ENCODE results near the gene IWS1. TPM values are rescaled to one million over a fixed set of nuclear protein-coding genes. Genes with fewer than 3 reads are reported as not detected.

Gene IWS1
- total RNA-seq, 8 experiments from 2014 or later: 40.1 to 56.7 (median 46.8) TPM

DNA sequence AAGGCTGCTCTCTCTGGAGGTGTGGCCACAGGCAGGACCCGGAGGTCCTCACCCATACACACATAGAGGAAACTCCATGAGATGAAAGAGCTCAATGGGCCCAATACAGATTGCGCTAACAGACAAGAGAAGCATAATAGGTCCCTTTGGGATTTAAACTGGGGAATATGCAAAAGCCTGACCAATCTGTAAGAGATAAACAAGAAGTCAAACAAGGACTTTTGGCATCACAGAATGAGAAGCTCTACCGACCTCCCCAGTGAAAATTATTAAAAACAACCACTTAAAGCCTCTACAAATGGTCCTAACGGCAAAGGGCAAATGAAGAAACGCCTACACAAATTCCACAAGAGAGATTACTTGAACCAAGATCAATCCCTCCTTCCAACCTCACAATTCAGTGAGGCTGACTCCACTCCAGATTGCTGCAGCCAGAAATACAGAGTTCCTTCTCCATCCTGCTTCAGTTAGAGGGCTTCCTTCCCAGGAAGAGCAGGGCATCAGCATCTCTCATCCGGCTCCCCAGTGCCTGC, 10.8 kb downstream of the IWS1 start:
- no peak overlapping the region for H3K4me3 ChIP-seq
- ATAC-seq (replicated peaks in 6 of 8): peak in 1 of 8 experiments; percentile 44

DNA sequence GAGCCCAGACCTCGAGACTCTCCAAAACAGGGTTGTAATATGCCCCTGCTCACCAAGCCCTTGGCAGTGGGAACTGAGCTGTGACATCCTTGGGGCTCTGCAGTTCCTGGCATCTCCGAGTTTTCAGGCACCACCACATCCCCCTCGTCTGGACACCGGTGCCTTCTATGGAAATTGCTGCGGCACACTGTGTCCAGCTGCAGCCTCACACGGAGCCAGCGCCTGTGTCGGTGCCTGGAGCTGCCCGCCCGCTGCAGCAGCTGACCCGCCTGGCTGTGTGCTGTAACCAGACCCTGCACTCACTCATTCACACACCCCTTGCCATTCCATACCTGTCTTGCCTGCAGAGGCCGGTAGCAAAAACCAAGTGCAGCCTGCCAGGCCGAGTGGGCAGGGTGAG, 11.8 kb downstream of the IWS1 start:
- Histone ChIP-seq H3K27ac (no peak overlapping the region), H3K4me1 (replicated peaks in 1 of 2) (no peaks in the 10 kb centered on the region), H3K4me3 (no peak overlapping the region)
- WGBS, 10 experiments: 60 to 83% (median 80%) methylated on average over 1 of the region's 13 CpGs; no CpG with 5 or more reads in 5 of the 10 experiments
- in situ Hi-C loops (cut with MboI; ENCODE audit: low pct_unique_long_range_greater_than_20kb in 2 of 9, low sequenced_read_pairs in 9 of 9, unreplicated experiment in 9 of 9): no loop called here
- peak in 1 of 8 experiments; percentile 14 for ATAC-seq (replicated peaks in 6 of 8)

More for the DNA sequence above, 10.8 kb downstream of the IWS1 start:
- H3K4me1 ChIP-seq (replicated peaks in 1 of 2): no peaks in the 10 kb centered on the region
- 0 to 100% (median 75%) methylated on average over 1 to 6 of the region's 6 CpGs; no CpG with 5 or more reads in 2 of the 10 experiments for WGBS, 10 experiments
- in situ Hi-C loops (cut with MboI; ENCODE audit: low pct_unique_long_range_greater_than_20kb in 2 of 9, low sequenced_read_pairs in 9 of 9, unreplicated experiment in 9 of 9): no loop called here
- no peak overlapping the region for H3K27ac ChIP-seq

DNA sequence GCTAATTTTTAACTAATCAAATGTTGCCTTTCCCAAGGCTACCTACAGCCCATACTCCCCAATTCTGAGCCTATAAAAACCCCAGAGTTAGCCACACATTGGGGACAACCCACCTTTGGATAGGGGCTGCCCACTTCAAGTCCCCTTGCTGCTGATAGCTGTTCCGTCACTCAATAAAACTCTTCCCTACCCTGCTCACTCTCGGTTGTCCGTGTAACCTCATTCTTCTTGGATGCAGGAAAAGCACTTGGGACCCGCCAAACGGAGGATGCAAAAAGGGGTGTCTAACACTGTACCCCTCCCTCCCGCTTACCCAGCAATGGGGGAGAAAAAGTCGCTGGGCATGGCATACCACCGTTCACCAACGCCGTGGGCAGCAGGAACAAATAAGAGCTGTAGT, 12.2 kb downstream of the IWS1 start:
- Histone ChIP-seq H3K27ac (no peak overlapping the region), H3K4me3 (no peak overlapping the region), H3K4me1 (replicated peaks in 1 of 2) (no peaks in the 10 kb centered on the region)
- in situ Hi-C loops (cut with MboI; ENCODE audit: low pct_unique_long_range_greater_than_20kb in 2 of 9, low sequenced_read_pairs in 9 of 9, unreplicated experiment in 9 of 9): no loop called here
- no peak for ATAC-seq (replicated peaks in 6 of 8)
- 0 to 100% (median 90%) methylated on average over 1 to 6 of the region's 10 CpGs; no CpG with 5 or more reads in 1 of the 10 experiments for WGBS, 10 experiments

DNA sequence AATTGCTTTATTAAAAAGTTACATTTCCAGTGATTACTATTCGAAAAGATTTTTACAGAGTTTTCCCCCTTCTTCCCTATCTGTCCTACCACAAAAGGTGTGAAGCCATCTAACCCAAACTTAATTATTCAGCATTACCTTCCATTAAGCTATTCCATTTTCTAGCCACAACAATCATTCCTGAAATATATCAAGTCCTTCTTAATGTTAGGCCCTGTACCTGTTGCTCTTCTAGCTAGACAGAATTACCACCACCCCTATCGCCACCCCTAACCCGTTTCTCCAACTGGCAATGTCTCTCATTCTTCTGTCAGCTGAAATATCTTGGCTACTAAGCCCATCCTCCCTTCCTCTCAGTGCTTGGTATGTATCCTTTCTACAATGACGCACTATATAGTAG, 13.9 kb downstream of the IWS1 start:
- in situ Hi-C loops (cut with MboI; ENCODE audit: low pct_unique_long_range_greater_than_20kb in 2 of 9, low sequenced_read_pairs in 9 of 9, unreplicated experiment in 9 of 9): no loop called here
- no peak for ATAC-seq (replicated peaks in 6 of 8)
- Histone ChIP-seq H3K4me1 (replicated peaks in 1 of 2) (no peaks in the 10 kb centered on the region), H3K4me3 (no peak overlapping the region), H3K27ac (no peak overlapping the region)
- 89 to 100% (median 97%) methylated on average over 2 to 4 of the region's 4 CpGs for WGBS, 10 experiments

DNA sequence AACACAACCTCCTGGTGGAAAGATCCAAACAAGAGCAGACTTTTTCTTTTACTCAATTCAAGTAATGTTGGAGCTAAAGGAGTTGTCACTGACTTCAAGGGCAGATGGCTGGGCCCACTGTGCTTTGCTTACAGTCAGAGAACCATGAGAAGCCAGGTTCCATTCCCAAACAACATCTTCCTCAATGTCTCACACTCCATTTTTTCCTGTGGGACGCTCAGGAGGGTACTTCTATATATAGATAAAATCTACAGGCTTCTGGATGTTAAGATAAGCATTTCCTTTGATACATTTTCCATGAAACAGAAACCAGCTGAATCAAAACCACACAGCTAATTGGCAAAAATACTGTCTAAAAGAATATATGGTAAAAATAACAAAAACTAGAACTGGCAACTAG, 14.4 kb downstream of the IWS1 start:
- 75 to 100% (median 86%) methylated on average over 1 of the region's 1 CpG; no CpG with 5 or more reads in 3 of the 10 experiments for WGBS, 10 experiments
- in situ Hi-C loops (cut with MboI; ENCODE audit: low pct_unique_long_range_greater_than_20kb in 2 of 9, low sequenced_read_pairs in 9 of 9, unreplicated experiment in 9 of 9): no loop called here
- Histone ChIP-seq H3K4me3 (no peak overlapping the region), H3K27ac (no peak overlapping the region), H3K4me1 (replicated peaks in 1 of 2) (no peaks in the 10 kb centered on the region)
- ATAC-seq (replicated peaks in 6 of 8): no peak

DNA sequence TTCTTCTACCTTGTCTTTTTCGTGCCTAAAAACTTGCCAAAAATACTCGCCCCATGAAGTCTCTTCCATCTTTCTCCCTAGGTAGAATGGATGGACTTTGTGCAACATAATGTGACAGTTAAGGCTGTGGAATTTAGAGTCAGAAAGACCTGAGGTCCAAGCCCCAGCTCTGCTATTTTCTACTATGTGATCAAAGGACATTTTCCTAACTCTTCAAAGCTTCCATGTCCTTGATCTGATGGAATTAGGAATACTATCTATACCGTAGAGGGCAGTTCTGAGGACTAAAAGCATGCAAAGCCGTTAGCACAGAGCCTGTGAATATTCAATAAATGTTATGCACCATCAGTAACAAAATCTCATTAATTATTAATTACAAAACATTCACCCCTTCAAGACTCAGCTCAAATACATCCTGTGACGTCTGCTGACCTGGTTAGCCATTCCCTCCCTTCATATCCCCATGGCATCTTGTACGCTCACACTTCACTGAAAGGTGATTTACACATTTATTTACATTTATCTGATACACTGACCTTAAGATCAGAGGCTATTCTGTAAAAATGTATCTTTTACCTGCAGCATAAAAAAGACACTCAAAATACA, 15.1 kb downstream of the IWS1 start:
- no peak for ATAC-seq (replicated peaks in 6 of 8)
- Histone ChIP-seq H3K4me1 (replicated peaks in 1 of 2) (no peaks in the 10 kb centered on the region), H3K4me3 (no peak overlapping the region), H3K27ac (no peak overlapping the region)
- in situ Hi-C loops (cut with MboI; ENCODE audit: low pct_unique_long_range_greater_than_20kb in 2 of 9, low sequenced_read_pairs in 9 of 9, unreplicated experiment in 9 of 9): no loop called here
- 66 to 96% (median 87%) methylated on average over 3 to 6 of the region's 6 CpGs; no CpG with 5 or more reads in 1 of the 10 experiments for WGBS, 10 experiments

DNA sequence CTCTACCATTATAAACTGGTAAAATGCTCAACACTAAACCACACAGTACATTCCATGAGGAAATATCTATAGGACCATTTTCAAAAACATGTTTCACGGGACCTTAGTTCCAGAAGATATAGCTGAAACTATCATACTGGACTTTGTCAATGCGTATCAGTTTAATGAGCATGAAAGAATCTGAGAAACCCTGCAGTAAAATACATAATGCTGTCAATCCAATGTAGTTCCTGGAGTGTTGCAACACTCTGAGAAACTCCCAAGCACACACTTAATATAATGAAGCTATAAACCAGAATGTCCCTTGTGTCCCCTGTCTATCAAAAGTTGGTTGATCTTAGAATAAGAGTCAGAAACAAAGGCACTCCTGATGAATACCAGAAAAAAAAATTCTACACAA, 16.2 kb downstream of the IWS1 start:
- no peak for ATAC-seq (replicated peaks in 6 of 8)
- H3K4me3 ChIP-seq: no peak overlapping the region
- H3K27ac ChIP-seq: no peak overlapping the region
- no peaks in the 10 kb centered on the region for H3K4me1 ChIP-seq (replicated peaks in 1 of 2)
- WGBS, 10 experiments: 80 to 100% (median 97%) methylated on average over 1 to 2 of the region's 2 CpGs; no CpG with 5 or more reads in 4 of the 10 experiments
- in situ Hi-C loops (cut with MboI; ENCODE audit: low pct_unique_long_range_greater_than_20kb in 2 of 9, low sequenced_read_pairs in 9 of 9, unreplicated experiment in 9 of 9): no loop called here

DNA sequence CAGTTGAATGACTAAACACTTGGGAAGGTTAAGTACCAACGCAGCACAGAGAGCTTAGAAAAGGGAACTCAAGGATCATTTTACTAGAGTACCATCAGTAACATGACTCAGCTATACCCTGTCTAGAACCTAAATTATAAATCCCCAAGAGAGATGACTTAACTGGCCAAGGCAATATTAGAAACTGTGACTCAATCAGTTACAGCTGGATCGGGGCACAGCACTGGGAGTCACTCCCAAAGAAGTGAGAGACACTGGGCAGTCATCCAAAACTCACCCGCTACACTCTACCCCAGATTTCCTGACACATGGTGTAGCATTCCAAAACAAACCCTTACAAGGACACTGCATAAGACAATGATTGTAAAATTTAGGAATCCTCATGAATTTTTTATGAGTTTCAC, 17.7 kb downstream of the IWS1 start:
- in situ Hi-C loops (cut with MboI; ENCODE audit: low pct_unique_long_range_greater_than_20kb in 2 of 9, low sequenced_read_pairs in 9 of 9, unreplicated experiment in 9 of 9): no loop called here
- WGBS, 10 experiments: 0 to 91% (median 80%) methylated on average over 1 to 3 of the region's 3 CpGs; no CpG with 5 or more reads in 3 of the 10 experiments
- peak; percentile 85 to 98 (median 90) for ATAC-seq (replicated peaks in 6 of 8)
- Histone ChIP-seq H3K4me3 (no peak overlapping the region), H3K4me1 (replicated peaks in 1 of 2) (no peaks in the 10 kb centered on the region), H3K27ac (no peak overlapping the region)

DNA sequence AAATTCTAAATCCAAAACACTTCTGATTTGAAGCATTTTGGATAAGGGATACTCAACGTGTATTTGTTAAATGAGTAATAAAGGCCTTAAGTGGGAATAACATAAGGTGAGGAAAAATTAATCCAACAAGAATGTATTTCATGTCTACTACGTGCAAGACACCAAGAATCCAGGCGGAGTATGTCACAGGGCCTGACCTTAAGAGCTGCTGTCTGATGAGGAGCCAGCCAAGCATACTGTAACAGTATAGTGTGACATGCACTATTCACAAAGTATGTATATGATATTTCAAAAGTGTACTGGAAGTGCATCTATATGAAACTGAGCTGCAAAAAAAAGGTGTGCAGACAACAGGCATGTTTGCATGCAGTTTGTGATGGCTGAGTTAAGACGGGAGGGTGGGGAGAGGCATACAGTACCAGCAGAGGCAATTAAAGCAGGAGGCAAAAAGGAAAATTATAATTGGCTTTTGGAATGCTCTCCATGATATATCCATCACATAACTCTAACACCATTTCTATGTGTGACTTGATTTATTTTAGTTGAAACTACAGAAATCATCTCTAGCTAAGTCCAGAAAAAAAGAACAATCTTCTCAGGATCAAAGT, 18.2 kb downstream of the IWS1 start:
- H3K4me1 ChIP-seq (replicated peaks in 1 of 2): no peaks in the 10 kb centered on the region
- ATAC-seq (replicated peaks in 6 of 8): peak; percentile 3 to 31 (median 16)
- no peak overlapping the region for H3K27ac ChIP-seq
- no peak overlapping the region for H3K4me3 ChIP-seq
- 10 to 100% (median 91%) methylated on average over 1 to 4 of the region's 4 CpGs for WGBS, 10 experiments
- in situ Hi-C loops (cut with MboI; ENCODE audit: low pct_unique_long_range_greater_than_20kb in 2 of 9, low sequenced_read_pairs in 9 of 9, unreplicated experiment in 9 of 9): no loop called here

DNA sequence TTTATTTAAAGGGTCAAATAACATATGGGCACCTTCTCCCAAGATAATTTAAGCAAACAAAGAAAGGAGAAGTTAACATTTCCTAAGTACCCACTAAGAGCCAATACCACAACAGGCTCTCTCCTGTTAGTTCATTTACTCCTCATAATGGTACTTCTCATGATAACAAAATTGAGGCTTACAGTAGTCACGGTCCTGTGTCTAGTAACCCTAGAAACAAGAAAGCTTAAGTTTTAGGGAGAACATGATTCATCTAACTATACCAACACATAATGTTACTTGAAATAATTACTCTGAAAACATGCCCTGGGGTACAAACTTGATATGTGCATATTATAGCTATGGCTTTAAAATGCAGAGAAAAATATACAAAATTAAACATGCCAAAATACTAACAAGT, 19.8 kb downstream of the IWS1 start:
- Histone ChIP-seq H3K4me3 (no peak overlapping the region), H3K4me1 (replicated peaks in 1 of 2) (no peaks in the 10 kb centered on the region), H3K27ac (no peak overlapping the region)
- in situ Hi-C loops (cut with MboI; ENCODE audit: low pct_unique_long_range_greater_than_20kb in 2 of 9, low sequenced_read_pairs in 9 of 9, unreplicated experiment in 9 of 9): no loop called here
- WGBS, 10 experiments: 9 to 100% (median 86%) methylated on average over 1 of the region's 1 CpG; no CpG with 5 or more reads in 3 of the 10 experiments
- ATAC-seq (replicated peaks in 6 of 8): peak in 3 of 8 experiments; percentile 16 to 67 (median 36)

DNA sequence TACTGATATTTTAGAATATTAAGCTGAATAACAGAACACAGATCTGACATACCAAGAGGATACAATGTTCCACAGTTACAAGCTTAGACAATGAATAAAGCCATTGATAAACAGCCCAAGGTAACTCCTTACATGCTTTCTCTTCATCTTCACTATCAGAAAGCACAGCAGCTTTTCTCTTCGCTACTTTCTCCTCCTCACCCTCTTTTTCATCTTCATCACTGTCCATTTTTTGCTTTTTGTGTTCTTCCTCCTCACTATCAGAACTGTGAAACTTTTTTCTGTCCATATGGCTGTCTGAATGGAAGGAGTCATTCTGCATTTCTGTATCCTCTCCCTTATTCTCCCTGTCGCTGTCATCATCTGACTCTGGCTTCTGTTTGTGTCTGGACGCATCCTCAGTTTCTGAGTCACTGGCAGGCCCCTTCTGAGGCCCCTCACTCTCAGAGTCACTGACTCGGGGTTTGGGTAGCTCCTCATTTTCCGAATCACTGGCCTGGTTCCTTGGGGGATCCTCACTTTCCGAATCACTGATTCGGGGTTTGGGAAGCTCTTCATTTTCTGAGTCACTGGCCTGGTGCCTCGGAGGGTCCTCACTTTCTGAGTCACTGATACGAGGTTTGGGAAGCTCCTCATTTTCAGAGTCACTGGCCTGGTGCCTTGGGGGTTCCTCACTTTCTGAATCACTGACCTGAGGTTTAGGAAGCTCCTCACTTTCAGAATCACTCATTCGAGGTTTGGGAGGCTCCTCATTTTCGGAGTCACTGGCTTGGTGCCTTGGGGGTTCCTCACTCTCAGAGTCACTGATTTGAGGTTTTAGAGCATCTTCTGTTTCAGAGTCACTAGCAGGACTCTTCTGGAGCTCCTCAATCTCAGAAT, 21.5 kb downstream of the IWS1 start:
- WGBS, 10 experiments: 47 to 100% (median 89%) methylated on average over 2 to 9 of the region's 11 CpGs
- ATAC-seq (replicated peaks in 6 of 8): peak in 1 of 8 experiments; percentile 13

DNA sequence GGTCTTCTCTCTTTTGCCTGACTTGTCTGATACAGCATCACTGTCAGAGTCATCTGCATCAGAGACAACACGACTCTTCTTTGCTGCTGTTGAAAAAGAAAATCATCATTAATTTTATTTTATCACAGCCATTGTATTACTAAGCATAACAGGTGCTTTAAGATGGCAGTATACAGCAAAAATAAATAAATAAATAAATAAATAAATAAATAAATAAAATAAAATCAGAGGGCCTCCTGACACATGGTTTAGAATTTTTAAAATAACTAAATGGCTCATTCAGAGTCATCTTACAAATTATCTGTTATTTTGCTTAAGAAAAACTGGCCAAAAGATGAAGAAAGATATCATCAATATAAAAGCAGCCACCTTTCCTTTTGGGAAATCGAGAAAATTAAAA, 22.8 kb downstream of the IWS1 start:
- 60 to 100% (median 92%) methylated on average over 1 to 2 of the region's 2 CpGs; no CpG with 5 or more reads in 1 of the 10 experiments for WGBS, 10 experiments
- no peak for ATAC-seq (replicated peaks in 6 of 8)
- in situ Hi-C loops (cut with MboI; ENCODE audit: low pct_unique_long_range_greater_than_20kb in 2 of 9, low sequenced_read_pairs in 9 of 9, unreplicated experiment in 9 of 9): no loop called here
- Histone ChIP-seq H3K27ac (no peak overlapping the region), H3K4me3 (no peak overlapping the region), H3K4me1 (replicated peaks in 1 of 2) (no peaks in the 10 kb centered on the region)

More for the DNA sequence above, 21.5 kb downstream of the IWS1 start:
- H3K4me1 ChIP-seq (replicated peaks in 1 of 2): no peaks in the 10 kb centered on the region
- H3K27ac ChIP-seq: no peak overlapping the region
- in situ Hi-C loops (cut with MboI; ENCODE audit: low pct_unique_long_range_greater_than_20kb in 2 of 9, low sequenced_read_pairs in 9 of 9, unreplicated experiment in 9 of 9): no loop called here
- H3K4me3 ChIP-seq: no peak overlapping the region

DNA sequence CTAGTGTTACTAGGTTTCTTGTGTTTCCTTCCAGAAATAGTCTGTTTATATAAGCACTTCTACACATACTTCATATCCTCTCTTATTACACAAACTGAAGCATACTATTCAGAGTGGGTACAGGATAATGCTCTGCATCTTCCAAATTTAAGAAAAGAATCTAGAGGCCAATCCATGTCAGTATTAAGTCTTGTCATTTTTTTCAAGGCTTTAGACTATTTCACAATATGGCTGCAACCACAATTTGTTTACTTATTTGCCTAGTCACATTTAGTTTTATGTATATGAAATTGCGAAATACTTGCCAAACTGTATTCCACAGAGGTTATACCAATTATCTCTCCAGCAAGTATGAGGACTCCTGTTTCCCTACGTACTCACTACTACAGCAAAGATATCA, 27.9 kb downstream of the IWS1 start:
- H3K27ac ChIP-seq: no peak overlapping the region
- in situ Hi-C loops (cut with MboI; ENCODE audit: low pct_unique_long_range_greater_than_20kb in 2 of 9, low sequenced_read_pairs in 9 of 9, unreplicated experiment in 9 of 9): loop anchor here in 3 of 9 experiments (25.0 kb wide), 2 partner anchors 161 to 186 kb away; no protein-coding TSS in a partner anchor
- peak in 3 of 8 experiments; percentile 49 to 58 (median 58) for ATAC-seq (replicated peaks in 6 of 8)
- no peaks in the 10 kb centered on the region for H3K4me1 ChIP-seq (replicated peaks in 1 of 2)
- no peak overlapping the region for H3K4me3 ChIP-seq
- WGBS, 10 experiments: 86 to 100% (median 94%) methylated on average over 1 to 2 of the region's 2 CpGs; no CpG with 5 or more reads in 1 of the 10 experiments
